Measurements from ENCODE around the gene SUMO2. TPM values are rescaled to one million over a fixed set of nuclear protein-coding genes. Genes with fewer than 3 reads are reported as not detected.

The SUMO2 gene
- total and polyA plus RNA-seq, 9 of the 15 experiments (the other 6 are each of a cell fraction or from before 2014, with no cell fraction given): 157 to 733 (median 419) TPM

GRCh38 chr17:75131278-75132017 lies 51.3 kb downstream of the SUMO2 start, which contains the start of gene NT5C (continued):
- peak; percentile 63 for TF ChIP-seq REST (IDR thresholded peaks at IDR 0.05; ENCODE audit: borderline replicate concordance)
- peak; percentile 59; the same call in 1 of the 2 replicates for TF ChIP-seq REST (CRISPR knock-in tag; IDR thresholded peaks at IDR 0.05; ENCODE audit: low read depth)
- TF ChIP-seq MXI1 (IDR thresholded peaks at IDR 0.05; ENCODE audit: low read depth, low read length): peak; percentile 11; the same call in 1 of the 2 replicates
- TF ChIP-seq SIN3B (IDR thresholded peaks at IDR 0.05; ENCODE audit: low read depth): peak; percentile 89
- no peak for TF ChIP-seq TCF15 (CRISPR knock-in tag; IDR thresholded peaks at IDR 0.05)
- 0 out of 2 replicates have a peak, but pooled peaks have one; percentile 45 for TF ChIP-seq ZNF589 (CRISPR knock-in tag; IDR thresholded peaks at IDR 0.05; ENCODE audit: low read depth)
- TF ChIP-seq NFE2L1 (tag; IDR thresholded peaks at IDR 0.05; ENCODE audit: borderline replicate concordance, low read depth): no peak
- TF ChIP-seq ZBTB17 (CRISPR knock-in tag; IDR thresholded peaks at IDR 0.05): peak; percentile 87
- peak; percentile 77 to 96 for TF ChIP-seq E2F6 (IDR thresholded peaks at IDR 0.05; ENCODE audit: borderline replicate concordance in 1 of 2, extremely low read depth in 1 of 2, insufficient read depth in 1 of 2, insufficient read length in 1 of 2, low read depth in 1 of 2, low read length in 1 of 2, poor library complexity in 1 of 2, severe bottlenecking in 1 of 2)
- TF ChIP-seq CBX3 (IDR thresholded peaks at IDR 0.05; ENCODE audit: borderline replicate concordance in 1 of 2, low read length in 2 of 2): 0 out of 3 replicates have a peak, but pooled peaks of 1 of the 2 experiments have one; percentile 18
- TF ChIP-seq ID3 (CRISPR knock-in tag; IDR thresholded peaks at IDR 0.05): no peak
- peak; percentile 80 for TF ChIP-seq ID3 (tag; IDR thresholded peaks at IDR 0.05)
- 0 out of 2 replicates have a peak, but pooled peaks have one; percentile 41 for TF ChIP-seq ZNF830 (CRISPR knock-in tag; IDR thresholded peaks at IDR 0.05)
- no peak for TF ChIP-seq ZC3H8 (IDR thresholded peaks at IDR 0.05)
- TF ChIP-seq EGR1 (conservative IDR thresholded peaks at IDR 0.05): 0 out of 2 replicates have a peak, but pooled peaks have one; percentile 11
- no peak for TF ChIP-seq PTRF (tag; IDR thresholded peaks at IDR 0.05)
- TF ChIP-seq KAT2B (IDR thresholded peaks at IDR 0.05; ENCODE audit: low read depth, low read length): no peak
- TF ChIP-seq ILF3 (IDR thresholded peaks at IDR 0.05; ENCODE audit: borderline replicate concordance): peak; percentile 94

Data from K562 (cell line).